GM12873 (cell line): ENCODE measurements around the gene CD59.

Source experiments
- TF ChIP-seq, protein P1 (sequence below): IDR thresholded peaks from 2 replicates; pipeline ENCODE4 v1.5.1; 2012; ENCODE audit warnings: low read depth, mild to moderate bottlenecking, moderate library complexity, low read length, control low read depth; ENCODE audit not compliant: insufficient read depth; ENCODE audit errors: missing control alignments

CD59 gene

DNA sequence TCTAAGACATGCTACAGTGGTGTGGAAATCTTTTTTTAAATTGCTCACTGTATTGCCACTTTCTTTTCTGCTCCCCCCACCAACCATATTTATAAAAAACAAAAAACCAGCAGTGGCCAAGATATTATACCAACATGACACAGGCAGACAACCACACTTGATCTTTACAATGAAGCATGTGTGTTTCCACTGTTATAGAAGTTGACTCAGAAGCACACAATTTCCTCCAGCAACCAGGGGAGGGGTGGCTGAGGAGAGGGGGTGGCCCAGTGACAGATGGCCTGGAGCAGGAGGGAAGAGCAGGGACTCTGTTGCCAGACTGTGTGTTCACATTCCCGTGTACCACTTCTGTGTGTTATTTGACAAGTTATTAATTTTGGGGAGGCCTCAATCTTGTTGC lies 14.8 kb downstream of the CD59 start:
- TF ChIP-seq, protein P1, sequence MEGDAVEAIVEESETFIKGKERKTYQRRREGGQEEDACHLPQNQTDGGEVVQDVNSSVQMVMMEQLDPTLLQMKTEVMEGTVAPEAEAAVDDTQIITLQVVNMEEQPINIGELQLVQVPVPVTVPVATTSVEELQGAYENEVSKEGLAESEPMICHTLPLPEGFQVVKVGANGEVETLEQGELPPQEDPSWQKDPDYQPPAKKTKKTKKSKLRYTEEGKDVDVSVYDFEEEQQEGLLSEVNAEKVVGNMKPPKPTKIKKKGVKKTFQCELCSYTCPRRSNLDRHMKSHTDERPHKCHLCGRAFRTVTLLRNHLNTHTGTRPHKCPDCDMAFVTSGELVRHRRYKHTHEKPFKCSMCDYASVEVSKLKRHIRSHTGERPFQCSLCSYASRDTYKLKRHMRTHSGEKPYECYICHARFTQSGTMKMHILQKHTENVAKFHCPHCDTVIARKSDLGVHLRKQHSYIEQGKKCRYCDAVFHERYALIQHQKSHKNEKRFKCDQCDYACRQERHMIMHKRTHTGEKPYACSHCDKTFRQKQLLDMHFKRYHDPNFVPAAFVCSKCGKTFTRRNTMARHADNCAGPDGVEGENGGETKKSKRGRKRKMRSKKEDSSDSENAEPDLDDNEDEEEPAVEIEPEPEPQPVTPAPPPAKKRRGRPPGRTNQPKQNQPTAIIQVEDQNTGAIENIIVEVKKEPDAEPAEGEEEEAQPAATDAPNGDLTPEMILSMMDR = no peak

DNA sequence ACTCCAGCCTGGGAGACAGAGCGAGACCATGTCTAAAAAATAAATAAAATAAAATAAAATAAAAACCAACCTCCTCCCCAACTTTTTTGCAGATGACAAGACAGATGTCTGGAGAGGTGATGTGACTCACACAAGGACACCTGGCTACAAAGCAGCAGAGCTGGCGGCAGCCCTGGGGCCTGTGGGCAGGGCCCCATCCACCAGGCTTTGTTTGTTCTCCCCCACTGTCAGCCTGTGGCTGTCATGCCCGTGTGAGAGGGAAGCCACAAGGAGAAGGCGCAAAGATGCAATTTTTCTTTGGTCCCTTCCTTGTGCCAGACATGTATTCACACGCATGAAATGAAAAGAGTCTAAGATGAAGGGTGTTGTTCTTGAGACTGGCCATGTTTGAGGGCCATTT lies 16.6 kb downstream of the CD59 start:
- TF ChIP-seq, protein P1 = no peak

GRCh38 chr11:33718440-33718839 lies 17.8 kb downstream of the CD59 start:
- TF ChIP-seq, protein P1 = no peak

- TF ChIP-seq, protein P1 = peak; percentile 47
Measured at GRCh38 chr11:33716243-33716642, 20.0 kb downstream of the CD59 start.

DNA sequence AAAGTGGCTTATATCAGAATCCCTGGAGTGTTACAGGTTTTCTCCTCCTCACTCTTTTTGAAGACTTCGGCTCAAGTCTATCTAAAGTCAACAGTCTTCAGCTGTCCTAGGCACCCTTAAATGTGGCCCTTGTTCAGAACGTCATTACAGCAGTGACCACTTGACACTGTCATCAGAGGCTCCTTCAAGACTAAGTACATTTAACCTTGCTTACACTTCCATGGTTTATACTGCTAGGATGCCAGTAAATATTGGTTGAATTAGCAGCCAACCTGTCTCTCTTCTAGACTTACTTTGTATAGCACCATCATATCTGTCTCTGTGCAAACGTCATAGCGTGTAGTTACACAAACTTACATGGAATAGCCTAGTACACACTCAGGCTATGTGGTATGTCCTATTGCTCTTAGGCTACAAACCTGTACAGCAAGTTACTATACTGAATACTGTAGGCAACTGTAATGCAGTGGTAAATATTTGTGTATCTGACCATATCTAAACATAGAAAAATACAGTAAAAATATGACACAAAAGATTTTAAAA lies 22.3 kb downstream of the CD59 start:
- TF ChIP-seq, protein P1 = no peak

DNA sequence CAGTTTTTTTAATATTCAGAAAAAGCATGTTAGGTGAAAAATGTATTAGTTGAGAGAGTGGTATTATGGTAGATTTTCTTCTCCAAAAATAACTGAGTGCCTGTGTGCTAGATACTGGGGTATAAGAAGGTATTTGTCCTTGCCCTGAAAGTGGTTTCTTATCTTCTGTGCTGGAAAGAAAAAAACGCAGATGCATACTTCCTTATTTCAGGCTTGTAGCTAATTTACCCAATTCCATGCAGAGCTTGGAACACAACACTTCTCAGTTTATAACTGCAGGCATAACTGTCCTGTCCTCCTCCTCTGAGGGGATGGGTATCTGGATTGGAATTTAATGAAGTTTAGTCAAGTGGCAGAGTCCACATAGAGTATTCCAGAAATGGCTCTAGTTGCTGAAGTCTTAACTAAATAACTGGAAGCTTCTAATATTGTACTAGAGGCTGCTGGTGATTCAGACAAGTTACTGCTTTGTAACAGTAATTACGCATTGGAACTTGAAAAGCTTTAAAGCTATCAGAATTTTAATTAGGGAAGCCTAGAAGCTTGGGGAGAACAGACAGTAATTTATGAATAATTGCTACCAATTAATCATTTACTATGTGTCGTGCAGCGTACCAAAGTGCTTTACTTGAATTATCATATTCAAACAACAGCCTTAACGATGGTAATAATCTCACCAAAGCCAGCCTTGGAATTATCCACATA lies 22.9 kb downstream of the CD59 start:
- TF ChIP-seq, protein P1 = no peak

DNA sequence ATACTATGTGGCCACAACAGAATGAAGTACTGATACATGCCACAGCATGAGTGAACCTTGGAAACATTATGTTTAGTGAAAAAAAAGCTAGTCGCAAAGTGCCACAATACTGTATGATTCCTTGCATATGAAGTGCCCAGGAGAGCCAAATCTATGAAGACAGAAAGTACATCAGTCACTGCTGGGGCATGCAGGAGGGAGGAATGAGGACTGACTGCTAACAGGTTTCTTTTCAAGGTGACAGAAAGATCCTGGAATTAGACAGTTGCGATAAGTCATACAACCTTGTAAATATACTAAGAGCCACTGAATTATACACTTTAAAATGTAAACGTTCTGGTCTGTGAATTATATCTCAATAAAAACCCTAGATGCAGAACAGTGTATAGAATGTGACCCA lies 23.8 kb downstream of the CD59 start:
- TF ChIP-seq, protein P1 = no peak
